Sigmoid colon (tissue), 7 donors: ENCODE results near the gene SMCO3. TPM values are rescaled to one million over a fixed set of nuclear protein-coding genes. Genes with fewer than 3 reads are reported as not detected.
A peak's percentile ranks its signal among the peaks of the same experiment; 100 is the strongest.
"Not testable (repeated sequence)": the region's sequence is repeated elsewhere in the genome, so short reads cannot be mapped to it uniquely, and the experiment has no call there.

Experiments
- DNase-seq: peaks from one replicate; pipeline ENCODE4 v3.0.0-alpha.2; 2019
- H3K27ac ChIP-seq, 4 donors: fragments of 200-600 bp; sonication (generic); one replicate each; pipeline ENCODE4 v1.5.1; 2016 to 2019; ENCODE audit warnings: mild to moderate bottlenecking in 1 of 4
- H3K27me3 ChIP-seq, 3 donors: fragments of 200-600 bp; sonication (generic); one replicate each; pipeline ENCODE4 v1.5.1; 2019; ENCODE audit warnings: mild to moderate bottlenecking in 1 of 3
- H3K36me3 ChIP-seq, 4 donors: fragments of 200-600 bp; sonication (generic); one replicate each; pipeline ENCODE4 v1.5.1; 2016 to 2019
- H3K4me1 ChIP-seq, 4 donors: fragments of 200-600 bp; sonication (generic); one replicate each; pipeline ENCODE4 v1.5.1; 2017 to 2019
- H3K4me3 ChIP-seq, 4 donors: fragments of 200-600 bp; sonication (generic); one replicate each; pipeline ENCODE4 v1.5.1; 2017 to 2019; ENCODE audit warnings: mild to moderate bottlenecking in 2 of 4, moderate library complexity in 1 of 4
- H3K9me3 ChIP-seq, 4 donors: fragments of 200-600 bp in 3 of 4; sonication (generic) in 3 of 4; one replicate each; pipeline versions ENCODE4 v1.5.1 to v1.6.1; 2013 to 2019
- EP300 ChIP-seq, 4 donors: sonication (generic); formaldehyde crosslinking; IDR thresholded peaks; one replicate each; pipeline ENCODE4 v1.6.1; 2017; ENCODE audit warnings: antibody characterized with exemption in 4 of 4
- POLR2A ChIP-seq, 2 donors: fragments of 450-650 bp; IDR thresholded peaks; one replicate each; pipeline ENCODE4 v1.6.1; 2016; ENCODE audit warnings: antibody characterized with exemption in 2 of 2, mild to moderate bottlenecking in 2 of 2, moderate library complexity in 2 of 2
- POLR2AphosphoS5 ChIP-seq, 4 donors: sonication (generic); formaldehyde crosslinking; IDR thresholded peaks; one replicate each; pipeline ENCODE4 v1.6.1; 2017; ENCODE audit warnings: antibody characterized with exemption in 4 of 4
- WGBS, 2 donors: extraction: QIAGEN DNeasy Blood & Tissue Kit; methylation state at CpG; one replicate each; pipeline ENCODE4 v1.1.7; 2013; 5-methylcytosine and 5-hydroxymethylcytosine counted together
- intact Hi-C: fragments of 100-400 bp; cut with DNase I; formaldehyde crosslinking; loops from one replicate; pipeline ENCODE4 v1.15.1; 2023
- polyA plus RNA-seq, 3 donors: library from polyadenylated mRNA; stranded (reverse); fragments of 200-250 nt; gene quantifications; one replicate each; pipeline ENCODE4 v1.2.3, GENCODE V29; 2013
- total RNA-seq, 4 donors: library from RNA; depleted of rRNA; stranded (reverse); fragments of >200 nt; gene quantifications; one replicate each; pipeline ENCODE4 v1.1.0, GENCODE V29; 2016
- TF ChIP-seq, protein P1 (sequence below), 4 experiments: fragments of 450-650 bp in 3 of 4; fragments of 200-600 bp in 1 of 4; IDR thresholded peaks; one replicate each; pipeline ENCODE4 v1.5.1; 2016 to 2019; ENCODE audit warnings: antibody characterized with exemption in 4 of 4, mild to moderate bottlenecking in 3 of 4, moderate library complexity in 2 of 4
- donor health status: healthy with polysubstance abuse.
- donor health status: Bipolar disorder and iron deficiency.
- donor health status: healthy.

Gene SMCO3
- total and polyA plus RNA-seq, 7 donors, result 0.09 to 1.1 (median 0.36) TPM; not detected in 3

DNA sequence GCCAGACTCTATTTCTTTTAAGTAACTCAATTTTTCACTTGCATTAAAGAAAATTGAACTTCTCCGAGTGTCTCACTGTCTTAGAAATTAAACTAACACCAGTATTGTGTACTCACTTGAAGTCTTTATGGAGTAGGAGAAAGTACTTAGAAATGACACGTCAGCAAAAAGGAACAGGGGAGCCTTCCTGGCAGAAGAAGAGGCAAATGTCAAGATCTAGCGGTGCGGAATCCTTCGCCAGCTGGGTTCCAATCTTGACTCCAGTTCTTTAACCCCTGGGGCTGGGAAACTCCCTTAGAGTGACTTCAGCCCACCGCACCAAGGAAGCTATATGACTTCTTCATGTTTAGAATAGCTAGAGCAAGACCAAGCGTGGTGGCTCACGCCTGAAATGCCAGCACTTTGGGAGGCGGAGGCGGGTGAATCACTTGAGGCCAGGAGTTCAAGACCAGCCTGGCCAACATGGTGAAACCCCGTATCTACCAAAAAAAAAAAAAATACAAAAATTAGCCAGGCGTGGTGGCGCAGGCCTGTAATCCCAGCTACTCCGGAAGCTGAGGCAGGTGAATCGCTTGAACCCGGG lies 45.1 kb downstream of the SMCO3 start:
- no peak for TF ChIP-seq POLR2AphosphoS5 (IDR thresholded peaks at IDR 0.05)
- peak; percentile 65 for DNase-seq
- no peaks in the 10 kb centered on the region for H3K9me3 ChIP-seq
- no peaks in the 10 kb centered on the region for H3K36me3 ChIP-seq
- intact Hi-C loops, result no loop called here
- H3K4me3 ChIP-seq, result peak overlapping the region; percentile 63 to 85 (median 68)
- no peaks in the 10 kb centered on the region for H3K27me3 ChIP-seq
- 30 to 48% methylated on average over 16 of the region's 16 CpGs for WGBS, 2 donors
- H3K27ac ChIP-seq, result peak overlapping the region; percentile 88 to 96 (median 92)
- H3K4me1 ChIP-seq, result peaks cover 0 to 34% (median 20%) of the 10 kb centered on the region in 4 donors

DNA sequence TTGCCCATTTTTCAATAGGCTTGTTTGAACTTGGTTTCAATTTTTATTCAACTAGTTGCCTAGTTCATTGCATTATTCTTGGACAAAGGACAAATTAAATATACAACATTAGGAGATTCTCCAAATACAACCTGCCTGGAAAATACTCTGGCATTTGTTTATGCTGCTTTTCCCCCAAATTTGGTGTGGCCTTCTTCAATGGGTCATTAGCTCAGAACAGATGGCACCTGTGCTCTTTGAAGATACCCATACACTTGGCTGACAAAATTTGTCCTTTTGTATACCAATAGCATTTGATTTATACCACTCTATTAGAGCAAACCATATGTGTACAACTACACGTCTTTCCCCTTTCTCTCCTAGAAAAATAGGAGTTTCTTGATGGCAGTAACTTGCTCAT lies 46.4 kb downstream of the SMCO3 start:
- Histone ChIP-seq H3K27ac (no peak overlapping the region), H3K4me1 (peaks cover 0 to 29% (median 18%) of the 10 kb centered on the region in 4 donors), H3K4me3 (no peak overlapping the region), H3K27me3 (no peaks in the 10 kb centered on the region), H3K36me3 (no peaks in the 10 kb centered on the region), H3K9me3 (no peaks in the 10 kb centered on the region)
- no peak for DNase-seq
- intact Hi-C loops, result no loop called here
- no peak for TF ChIP-seq EP300 (IDR thresholded peaks at IDR 0.05)
- TF ChIP-seq POLR2A (IDR thresholded peaks at IDR 0.05), result no peak
- no peak for TF ChIP-seq POLR2AphosphoS5 (IDR thresholded peaks at IDR 0.05)
- TF ChIP-seq, protein P1, sequence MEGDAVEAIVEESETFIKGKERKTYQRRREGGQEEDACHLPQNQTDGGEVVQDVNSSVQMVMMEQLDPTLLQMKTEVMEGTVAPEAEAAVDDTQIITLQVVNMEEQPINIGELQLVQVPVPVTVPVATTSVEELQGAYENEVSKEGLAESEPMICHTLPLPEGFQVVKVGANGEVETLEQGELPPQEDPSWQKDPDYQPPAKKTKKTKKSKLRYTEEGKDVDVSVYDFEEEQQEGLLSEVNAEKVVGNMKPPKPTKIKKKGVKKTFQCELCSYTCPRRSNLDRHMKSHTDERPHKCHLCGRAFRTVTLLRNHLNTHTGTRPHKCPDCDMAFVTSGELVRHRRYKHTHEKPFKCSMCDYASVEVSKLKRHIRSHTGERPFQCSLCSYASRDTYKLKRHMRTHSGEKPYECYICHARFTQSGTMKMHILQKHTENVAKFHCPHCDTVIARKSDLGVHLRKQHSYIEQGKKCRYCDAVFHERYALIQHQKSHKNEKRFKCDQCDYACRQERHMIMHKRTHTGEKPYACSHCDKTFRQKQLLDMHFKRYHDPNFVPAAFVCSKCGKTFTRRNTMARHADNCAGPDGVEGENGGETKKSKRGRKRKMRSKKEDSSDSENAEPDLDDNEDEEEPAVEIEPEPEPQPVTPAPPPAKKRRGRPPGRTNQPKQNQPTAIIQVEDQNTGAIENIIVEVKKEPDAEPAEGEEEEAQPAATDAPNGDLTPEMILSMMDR (IDR thresholded peaks at IDR 0.05), result no peak
- WGBS, 2 donors, result 81 to 85% methylated on average over 1 of the region's 1 CpG

DNA sequence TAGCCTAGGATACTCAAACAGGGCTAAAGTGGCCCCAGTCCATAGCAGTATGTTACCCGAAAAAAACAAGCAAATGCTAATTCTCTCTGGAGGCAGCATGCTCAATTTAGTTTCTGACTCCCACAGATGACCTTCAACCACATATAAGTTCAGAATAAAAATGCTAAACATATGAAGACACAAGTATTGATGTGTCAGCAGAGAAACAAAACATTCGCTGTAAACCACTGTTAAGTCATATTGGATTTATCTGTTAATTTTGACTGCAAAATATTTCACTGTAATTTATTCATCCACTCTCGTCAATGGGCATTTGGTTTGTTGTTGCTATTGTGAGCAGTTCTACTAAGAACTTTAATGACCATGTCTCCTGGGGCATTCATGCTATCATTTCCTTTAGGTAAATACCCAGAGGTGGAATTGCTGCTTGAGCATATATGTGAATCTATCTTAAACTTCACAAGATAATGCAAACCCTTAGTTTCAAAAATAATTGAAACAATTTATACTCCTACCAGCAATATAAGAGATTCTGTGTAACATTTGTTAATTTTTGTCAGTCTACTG lies 47.2 kb downstream of the SMCO3 start:
- no peak for DNase-seq
- intact Hi-C loops, result no loop called here
- no peak overlapping the region for H3K27ac ChIP-seq
- 93 to 94% methylated on average over 3 of the region's 3 CpGs for WGBS, 2 donors
- no peaks in the 10 kb centered on the region for H3K9me3 ChIP-seq
- peaks cover 0 to 27% (median 16%) of the 10 kb centered on the region in 4 donors for H3K4me1 ChIP-seq
- H3K27me3 ChIP-seq, result no peaks in the 10 kb centered on the region
- TF ChIP-seq, protein P1 (IDR thresholded peaks at IDR 0.05), result no peak
- TF ChIP-seq POLR2A (IDR thresholded peaks at IDR 0.05), result no peak
- no peak overlapping the region for H3K4me3 ChIP-seq
- H3K36me3 ChIP-seq, result no peaks in the 10 kb centered on the region

DNA sequence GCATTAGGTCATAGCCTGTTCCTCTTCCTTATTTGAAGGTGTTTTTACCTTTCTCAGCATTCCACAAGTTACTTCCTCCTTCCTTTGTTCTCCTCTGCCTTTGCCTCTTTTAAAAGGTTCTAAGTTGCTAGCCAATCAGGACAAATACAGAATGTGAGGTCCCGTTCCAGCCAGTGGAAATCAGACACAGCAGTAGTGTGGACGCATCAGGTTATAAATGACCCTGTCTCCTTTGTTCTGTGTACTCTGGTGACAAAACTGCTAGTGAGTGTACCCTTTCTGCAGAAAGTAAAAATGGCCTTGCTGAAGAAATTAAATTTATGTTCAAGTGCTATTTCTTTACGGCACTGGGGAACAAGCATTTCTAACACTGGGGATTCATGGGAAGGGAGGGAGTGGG lies 48.0 kb downstream of the SMCO3 start:
- 90 to 94% methylated on average over 3 of the region's 3 CpGs for WGBS, 2 donors
- H3K27ac ChIP-seq, H3K4me3 ChIP-seq, H3K36me3 ChIP-seq, DNase-seq, intact Hi-C loops, H3K27me3 ChIP-seq, H3K9me3 ChIP-seq: not testable (repeated sequence)
- H3K4me1 ChIP-seq, result peaks cover 0 to 21% (median 12%) of the 10 kb centered on the region in 4 donors

DNA sequence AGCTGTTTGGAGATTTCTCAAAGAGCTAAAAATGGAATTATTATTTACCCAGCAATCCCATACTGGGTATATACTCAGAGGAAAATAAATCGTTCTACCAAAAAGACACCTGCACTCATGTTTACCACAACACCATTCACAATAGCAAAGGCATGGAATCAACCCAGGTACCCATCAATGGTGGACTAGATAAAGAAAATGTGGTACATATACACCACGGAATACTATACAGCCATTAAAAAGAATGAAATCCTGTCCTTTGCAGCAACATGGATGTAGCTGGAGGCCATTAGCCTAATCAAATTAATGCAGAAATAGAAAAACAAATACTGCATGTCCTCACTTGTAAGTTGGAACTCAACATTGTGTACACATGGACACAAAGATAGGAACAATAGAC lies 48.6 kb downstream of the SMCO3 start:
- intact Hi-C loops, result no loop called here
- H3K36me3 ChIP-seq, result no peaks in the 10 kb centered on the region
- H3K27ac ChIP-seq, result no peak overlapping the region
- H3K9me3 ChIP-seq, result no peaks in the 10 kb centered on the region
- TF ChIP-seq POLR2A (IDR thresholded peaks at IDR 0.05) (no peak), POLR2AphosphoS5 (IDR thresholded peaks at IDR 0.05) (no peak), EP300 (IDR thresholded peaks at IDR 0.05) (no peak)
- TF ChIP-seq, protein P1 (IDR thresholded peaks at IDR 0.05), result no peak
- whole genome bisulfite sequencing, 2 donors, result 96 to 99% methylated on average over 2 of the region's 2 CpGs
- H3K4me3 ChIP-seq, result no peak overlapping the region
- no peak for DNase-seq
- peaks cover 0 to 21% (median 12%) of the 10 kb centered on the region in 4 donors for H3K4me1 ChIP-seq
- no peaks in the 10 kb centered on the region for H3K27me3 ChIP-seq

DNA sequence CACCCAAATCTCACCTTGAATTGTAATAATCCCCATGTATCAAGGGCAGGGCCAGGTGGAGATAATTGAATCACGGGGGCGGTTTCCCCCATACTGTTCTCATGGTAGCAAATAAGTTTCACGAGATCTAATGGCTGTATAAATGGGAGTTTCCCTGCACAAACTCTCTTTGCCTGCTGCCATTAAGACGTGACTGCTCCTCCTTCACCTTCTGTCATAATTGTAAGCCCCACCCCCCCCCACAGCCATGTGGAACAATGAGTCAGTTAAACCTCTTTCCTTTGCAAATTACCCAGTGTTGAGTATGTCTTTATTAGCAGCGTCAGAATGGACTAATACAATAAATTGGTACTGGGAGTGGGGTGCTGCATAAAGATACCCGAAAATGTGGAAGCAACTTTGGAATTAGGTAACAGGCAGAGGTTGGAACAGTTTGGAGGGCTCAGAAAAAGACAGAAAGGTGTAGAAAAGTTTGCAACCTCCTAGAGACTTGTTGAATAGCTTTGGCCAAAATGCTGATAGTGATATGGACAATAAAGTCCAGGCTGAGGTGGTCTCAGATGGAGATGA lies 54.2 kb downstream of the SMCO3 start:
- H3K4me1 ChIP-seq, H3K36me3 ChIP-seq, H3K9me3 ChIP-seq, intact Hi-C loops, DNase-seq, H3K4me3 ChIP-seq, H3K27me3 ChIP-seq, H3K27ac ChIP-seq: not testable (repeated sequence)
- 85 to 93% methylated on average over 6 of the region's 6 CpGs for WGBS, 2 donors
